Measurements from ENCODE around the gene CALML4.
"Not testable (repeated sequence)": the region's sequence is repeated elsewhere in the genome, so short reads cannot be mapped to it uniquely, and the experiment has no call there.

CALML4 gene

DNA sequence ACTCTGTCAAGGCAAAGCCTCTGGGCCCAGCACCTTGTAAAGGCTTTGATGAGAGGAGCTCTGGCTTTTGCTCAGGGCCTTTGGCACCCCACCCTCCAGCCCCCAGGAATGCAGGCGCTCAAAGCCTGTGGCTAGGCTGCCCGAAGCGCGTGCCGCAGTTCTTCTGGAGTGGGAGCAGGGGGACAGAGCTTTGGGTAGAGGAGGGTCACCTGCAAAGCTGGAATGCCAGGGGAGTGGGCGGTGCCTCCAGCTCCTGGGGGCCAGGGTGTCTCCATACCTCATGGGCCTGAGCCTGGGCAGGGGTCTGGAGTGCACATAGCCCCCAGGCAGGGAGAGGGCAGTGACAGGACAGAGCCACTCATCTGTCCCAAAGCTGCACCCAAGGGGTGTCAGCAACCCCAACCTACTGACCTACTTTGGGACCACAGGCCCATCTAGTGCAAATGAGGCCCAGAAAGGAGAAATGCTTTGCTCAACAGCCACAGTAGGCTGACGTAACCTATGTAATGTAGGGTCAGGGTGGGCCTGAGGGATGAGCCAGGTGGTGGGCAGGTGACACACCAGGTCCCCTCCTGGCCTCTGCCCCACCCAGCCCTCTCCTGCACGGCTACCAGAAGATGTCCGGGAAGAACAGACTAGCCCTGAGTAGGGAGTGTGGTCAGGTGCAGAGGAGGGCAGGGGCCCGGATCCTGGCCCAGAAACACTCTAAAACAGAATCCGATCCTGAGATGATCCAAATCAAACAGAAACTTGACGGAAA lies 2.2 kb upstream of the CALML4 start:
- no peak for DNase-seq

DNA sequence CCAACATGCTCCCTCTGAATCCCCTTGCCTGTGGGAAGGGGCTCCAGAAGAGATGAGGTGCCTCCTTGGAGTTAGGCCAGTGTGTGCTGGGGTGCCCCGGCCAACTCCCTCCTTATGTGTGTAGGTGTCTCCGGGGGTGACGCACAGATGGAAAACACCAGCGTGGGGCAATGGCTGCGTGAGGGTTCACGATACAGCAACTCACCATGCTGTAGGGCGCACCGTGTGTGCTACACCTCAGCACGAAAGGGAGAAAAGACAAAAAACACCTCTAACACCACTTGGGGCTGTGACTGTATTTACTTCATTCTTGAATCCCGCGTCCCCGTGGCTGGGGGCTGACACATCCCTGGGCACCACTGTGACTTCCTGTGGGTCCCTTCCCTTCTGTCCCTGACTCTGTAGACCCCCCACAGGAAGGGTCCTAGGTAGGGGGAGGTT lies 1.6 kb upstream of the CALML4 start:
- DNase-seq: no peak

DNA sequence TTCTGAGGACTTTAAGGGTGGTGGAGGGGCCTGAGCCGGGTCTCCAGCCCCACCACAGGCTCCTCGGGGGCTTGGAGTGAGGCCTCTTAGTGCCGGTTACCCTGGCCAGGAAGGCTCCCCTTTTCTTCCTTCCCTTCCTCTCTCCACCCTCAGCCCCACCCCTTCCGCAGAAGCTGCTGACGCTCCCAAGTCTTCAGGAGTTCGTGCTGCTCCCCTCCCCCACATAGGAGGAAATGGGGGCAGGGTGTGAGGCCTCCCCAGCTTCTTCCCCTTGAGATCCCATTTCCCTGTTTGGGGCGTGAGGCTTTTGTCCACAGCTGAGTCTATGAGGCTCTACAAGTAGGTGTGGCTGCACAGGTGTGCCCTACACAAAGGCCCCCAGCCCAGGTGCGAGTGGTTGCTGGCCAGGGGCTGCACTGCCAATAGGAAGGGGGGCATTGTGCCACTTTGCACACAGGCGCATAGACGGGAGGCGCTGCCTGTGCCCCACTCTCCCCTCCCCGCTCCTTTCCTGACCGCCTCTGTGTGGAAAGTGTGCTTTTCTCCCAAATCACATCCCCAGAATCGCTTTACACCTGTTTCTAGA lies 915 bp upstream of the CALML4 start:
- DNase-seq: peak; percentile 34

DNA sequence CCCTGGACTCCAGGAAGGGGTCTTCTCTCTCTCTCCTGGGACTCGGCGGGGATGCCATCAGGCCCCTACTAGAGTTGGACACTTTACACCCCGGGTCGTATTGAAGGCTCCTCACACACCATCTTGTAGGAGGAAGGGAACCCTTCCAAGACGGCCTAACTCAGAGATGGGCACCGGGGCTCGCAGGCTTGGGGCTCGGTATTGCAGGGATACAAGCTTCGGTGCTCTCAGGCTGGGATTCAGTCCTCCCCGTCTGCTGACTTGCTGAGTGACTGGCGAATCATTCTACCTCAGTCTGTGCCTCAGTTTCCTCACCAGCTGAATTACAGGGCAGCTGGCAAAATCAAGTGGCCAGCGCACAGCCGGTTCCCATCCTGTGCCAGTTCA lies 419 bp upstream of the CALML4 start:
- no peak for DNase-seq

DNA sequence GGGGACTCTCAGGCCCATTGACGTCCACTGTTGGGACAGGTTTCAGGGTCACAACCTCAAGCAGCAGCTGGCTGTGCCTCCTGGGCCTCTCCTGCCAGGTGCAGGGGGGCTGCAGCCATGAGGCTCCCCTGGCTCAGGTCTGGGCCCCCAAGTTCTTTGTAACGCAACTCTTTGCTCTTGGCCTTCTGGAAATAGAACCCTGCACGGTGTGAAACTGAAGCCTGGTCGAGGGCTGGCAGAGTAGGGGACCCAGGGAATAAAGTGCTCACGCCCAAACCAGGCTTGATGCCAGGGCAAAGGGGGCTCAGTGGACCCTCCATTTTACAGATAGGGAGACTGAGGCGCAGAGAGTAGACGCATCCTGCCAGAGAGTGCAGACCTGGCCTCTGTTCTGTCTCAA lies 771 bp downstream of the CALML4 start:
- no peak for DNase-seq

DNA sequence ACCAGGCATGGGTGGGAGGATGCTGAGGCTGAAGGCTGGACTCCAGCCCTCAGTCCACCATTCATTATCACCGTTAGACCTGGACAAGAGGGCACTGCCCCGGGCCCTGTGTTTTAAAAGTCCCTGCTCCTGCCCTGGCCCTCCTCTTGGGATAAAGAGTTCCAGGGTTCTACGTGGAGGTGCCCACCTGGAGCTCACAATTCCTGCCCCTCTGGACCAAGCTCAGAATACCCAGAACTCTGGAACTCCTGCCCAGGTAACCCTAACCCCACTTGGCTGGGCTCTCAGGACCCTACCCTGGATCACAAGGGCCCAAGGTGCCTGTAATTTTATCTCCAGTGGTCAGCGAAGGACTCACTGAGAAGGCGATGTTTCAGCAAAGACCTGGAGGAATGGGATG lies 1.2 kb downstream of the CALML4 start:
- no peak for DNase-seq

DNA sequence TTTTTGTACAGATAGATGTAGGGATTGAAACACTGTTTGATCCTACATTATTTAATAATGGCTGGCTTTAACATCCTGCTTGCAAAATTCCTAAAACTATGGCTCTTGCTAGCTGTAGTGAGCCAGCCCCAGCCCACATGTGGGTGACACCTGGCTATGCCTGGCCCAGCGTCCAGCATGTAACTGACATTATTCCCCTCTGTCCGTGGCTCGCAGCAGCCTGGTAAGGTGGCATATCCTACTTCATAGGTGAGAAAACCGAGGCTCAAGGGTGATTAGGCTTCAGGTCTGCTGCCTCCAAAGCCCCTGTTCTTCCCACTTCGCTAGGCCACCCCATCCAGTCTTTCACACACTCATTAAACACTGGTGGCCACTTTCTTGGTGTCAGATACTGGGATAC lies 1.6 kb downstream of the CALML4 start:
- no peak for DNase-seq

DNA sequence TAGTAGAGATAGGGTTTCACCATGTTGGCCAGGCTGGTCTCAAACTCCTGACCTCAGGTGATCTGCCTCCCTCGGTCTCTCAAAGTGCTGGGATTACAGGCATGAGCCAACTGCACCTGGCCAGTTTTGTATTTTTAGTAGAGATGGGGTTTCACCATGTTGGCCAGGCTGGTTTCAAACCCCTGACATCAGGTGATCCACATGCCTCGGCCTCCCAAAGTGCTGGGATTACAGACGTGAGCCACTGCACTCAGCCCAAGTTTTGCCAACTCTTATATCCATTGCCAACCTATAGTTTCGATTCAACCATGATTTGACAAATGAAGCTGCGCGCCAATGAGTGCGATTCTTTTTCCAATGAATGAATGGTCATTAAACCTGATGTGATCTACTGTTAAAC lies 2.1 kb downstream of the CALML4 start:
- DNase-seq: not testable (repeated sequence)

DNA sequence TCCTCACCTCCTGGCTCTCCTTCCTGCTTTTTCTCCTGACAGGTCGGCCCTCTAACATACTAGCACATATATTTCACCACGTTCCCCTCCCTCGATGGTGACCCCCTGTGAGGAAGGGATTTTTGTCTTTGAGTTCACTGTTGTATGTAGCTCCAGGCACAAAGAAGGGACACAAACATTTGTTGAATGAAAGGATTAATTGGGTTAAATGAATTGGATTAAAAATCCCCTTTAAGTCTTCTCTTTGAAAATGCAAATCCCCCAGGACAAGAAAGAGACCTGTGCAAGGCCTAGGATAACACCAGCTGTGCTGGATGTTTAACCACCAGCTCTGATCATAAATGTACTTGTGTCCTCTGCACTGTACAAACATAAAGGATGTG lies 3.3 kb downstream of the CALML4 start:
- no peak for DNase-seq

DNA sequence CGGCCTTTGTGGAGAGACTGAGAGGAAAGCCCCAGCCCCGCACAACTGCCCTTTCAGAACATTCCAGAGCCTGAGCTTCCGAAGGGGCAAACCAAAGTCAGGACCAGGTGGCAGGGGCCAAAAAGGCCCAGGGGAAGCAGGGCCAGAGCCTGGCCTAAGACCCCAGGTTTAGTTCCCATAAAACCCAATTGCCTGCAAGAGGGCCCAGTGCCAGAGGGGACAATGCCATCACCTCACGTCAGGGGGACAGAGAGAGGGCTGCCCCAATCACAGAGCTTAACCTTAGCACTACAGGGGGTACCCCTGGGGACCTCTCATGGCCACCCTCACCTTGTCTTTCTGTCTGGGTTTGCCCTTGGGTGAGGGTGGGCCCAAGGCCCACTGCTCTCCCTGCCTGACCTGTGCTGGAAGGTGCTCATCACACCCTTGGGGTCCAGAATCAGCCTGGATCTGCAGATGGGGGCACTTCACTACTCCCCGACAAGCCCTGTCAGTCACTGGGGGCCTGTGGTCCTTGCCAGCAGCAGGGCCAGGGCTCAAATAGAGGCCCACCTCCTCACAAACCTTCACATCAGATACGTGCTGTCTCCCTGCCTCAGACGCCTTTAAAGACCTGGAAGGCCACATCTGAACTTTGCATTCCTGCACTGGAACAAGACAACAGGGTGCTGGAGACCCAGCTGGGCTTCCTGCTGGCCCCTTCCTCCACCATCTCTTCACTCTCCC lies 3.8 kb downstream of the CALML4 start:
- DNase-seq: no peak

DNA sequence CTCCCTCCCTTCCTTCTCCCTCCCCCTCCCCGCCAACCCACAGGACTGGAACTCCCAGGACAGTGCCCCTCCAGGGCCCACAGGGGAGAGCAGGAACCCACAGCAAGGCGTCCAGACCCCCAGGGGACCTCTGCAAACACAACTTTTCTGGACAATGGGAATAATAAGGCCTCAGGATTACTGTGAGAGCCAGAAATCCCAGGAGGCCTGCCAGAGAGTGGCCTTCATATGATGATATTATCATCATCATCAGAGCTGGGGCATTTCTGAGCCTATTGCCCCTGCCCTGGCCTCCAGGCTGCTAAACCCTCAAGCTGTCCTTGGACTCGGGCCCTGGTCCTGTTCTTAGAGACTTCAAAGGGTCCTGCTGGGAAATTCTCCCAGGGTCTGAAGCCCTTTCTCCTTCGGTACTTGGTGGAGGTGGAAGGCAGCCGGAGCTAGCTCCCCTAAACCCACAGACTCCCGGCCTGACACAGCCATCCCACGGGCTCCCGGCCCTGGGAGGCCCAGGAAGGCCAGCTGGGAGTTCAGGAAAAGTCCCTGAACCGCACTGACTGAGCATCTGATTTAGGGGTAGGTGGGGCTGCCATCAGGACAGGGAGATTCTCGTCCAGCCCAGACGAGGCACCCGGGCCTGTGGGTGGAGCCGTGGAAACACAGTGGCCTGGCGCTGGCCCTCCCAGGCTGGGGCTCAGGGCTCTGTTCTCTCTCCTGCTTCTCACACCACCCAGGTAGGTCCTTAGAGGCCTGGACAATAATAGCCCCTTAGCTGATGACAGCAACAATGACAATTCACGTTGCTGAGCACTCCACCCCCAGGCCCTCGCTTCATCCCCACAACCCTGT lies 4.9 kb downstream of the CALML4 start:
- no peak for DNase-seq

DNA sequence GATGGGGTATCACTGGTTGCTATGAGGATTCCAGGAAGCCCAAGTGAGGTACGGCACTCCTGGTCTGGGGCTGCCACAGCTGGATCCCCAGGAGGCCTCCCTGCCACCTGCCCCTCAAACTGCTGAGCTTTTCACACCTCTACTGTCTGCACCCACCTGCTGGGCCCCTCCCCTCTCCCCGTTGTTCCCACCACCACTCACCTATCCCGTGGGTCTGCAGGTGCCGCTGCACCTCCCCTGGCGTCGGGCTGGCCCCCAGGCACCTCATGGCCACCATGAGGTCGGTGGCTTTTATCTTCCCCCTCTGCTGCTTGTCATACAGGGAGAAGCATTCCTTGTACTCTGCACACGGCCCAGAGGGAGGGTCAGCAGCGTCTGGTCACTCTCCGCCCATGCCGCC lies 5.8 kb downstream of the CALML4 start:
- DNase-seq: no peak

DNA sequence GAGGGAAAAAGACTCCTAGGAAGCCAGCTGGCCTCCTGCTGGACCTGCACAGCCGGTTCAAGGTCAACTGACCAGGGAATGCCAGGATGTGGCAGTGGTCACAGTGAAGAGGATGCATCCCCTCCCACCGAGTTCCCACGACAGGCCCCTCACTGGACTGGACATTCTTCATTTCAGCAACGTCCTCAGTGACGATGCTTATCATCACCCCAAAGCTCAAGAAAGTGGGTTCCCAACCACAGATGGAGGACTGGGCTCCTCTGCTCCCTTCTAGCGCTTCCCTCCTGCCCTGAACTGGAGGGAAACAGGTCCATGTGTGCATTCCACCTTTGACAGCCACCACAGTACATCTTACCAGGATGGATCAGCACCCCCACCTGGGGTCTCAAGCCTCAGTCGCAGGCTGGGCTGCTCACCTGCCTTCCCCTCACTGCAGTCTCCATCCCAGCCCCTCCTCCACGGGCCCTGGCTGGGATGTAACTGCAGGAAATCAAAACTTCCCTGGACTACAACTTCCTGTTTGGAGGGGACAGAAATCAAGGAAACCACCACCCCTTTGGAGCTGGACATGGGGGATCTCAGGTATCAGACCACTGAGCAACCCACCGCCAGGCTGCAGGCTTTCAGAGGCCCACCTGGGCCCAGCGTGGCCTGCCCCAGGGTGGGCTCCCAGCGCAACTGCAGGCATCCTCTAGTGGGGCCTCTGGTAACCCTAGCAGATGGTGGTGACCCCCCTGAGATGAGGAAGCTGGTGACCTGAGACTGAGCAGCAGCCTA lies 7.3 kb downstream of the CALML4 start:
- no peak for DNase-seq

DNA sequence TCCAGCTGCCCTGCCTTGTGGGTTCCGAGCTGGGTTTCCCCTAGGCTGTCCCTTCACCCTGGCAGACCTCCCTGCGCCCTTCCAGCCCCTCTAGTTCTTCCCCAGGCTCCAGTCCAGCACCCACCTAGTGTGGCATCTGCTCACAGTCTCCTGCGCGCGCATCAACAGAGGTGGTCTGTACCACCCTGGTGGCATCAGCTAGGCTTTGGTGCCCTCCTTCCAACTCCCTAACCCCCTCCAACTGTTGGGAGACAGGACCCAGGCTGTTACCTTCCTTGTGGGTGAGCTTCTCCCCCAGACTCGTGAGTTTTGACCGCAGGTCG lies 8.0 kb downstream of the CALML4 start:
- no peak for DNase-seq

DNA sequence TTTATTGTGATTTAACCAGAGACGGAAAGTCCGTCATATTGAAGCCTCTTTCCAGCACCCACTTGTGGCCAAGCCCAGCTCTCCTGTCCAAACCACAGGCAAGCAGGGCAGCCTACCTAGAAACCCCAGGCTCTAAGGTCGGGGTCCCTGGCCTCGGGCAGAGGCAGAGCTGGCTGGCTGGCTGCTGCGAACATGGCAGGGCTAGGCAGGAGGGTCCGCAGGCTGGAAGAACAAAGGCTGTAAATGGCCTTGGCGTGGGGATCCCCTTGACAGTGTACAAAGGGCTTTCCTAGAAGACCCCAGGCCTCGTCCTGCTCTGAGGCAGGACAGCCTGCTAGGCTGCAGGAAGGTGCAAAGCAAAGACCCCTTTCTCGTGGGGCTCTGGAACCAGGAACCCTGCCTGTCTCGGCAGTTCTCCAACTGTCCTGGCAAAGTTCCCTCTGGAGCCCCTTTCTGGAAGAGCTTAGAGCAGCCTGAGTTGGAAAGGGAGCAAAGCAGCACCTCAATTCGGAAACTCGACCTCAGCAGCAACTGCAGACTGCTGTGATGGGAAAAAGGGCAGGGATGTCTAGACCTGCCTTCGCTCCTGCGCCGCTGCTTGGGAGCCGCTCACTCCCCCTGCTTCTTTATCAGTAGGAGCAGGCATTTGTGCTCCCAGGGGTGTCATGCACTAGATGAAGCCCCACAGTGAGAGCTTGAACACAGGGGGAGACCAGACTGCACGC lies 8.5 kb downstream of the CALML4 start:
- no peak for DNase-seq

DNA sequence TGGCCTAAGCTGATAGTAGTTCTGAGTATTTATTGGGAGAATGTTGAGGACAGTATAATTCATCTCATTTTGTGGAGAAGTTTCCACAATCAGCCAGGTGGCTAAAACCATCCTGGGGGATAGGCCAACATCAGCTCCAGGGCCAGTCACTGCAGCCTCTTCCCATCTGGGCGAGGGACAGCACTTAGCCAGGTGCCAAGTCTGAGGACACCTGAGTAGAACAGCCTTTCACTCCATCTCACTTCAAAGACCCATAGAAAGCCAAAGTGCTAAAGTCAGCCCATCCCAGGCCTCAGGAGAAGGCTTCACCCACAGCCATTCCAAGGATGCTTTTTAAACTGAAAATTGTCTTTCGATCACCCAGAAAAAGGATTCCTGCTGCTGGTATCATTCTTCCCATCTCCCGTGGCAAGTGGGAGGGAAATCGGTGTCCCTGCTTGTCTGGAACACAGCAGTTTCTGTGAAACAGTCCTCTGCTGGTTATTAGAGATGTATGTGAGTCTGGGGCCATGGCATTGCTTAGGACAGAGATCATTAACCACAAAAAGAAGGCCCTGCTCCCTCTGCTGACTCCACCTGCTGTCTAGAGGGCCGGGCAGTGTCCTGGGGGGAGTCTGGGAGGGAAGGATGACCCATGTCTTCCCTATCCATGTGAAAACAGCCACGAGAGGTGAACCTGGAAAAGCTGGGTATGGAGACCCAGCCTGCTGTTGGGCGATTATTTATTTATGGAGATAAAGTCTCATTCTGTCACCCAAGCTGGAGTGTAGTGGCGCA lies 9.6 kb downstream of the CALML4 start:
- DNase-seq: no peak

DNA sequence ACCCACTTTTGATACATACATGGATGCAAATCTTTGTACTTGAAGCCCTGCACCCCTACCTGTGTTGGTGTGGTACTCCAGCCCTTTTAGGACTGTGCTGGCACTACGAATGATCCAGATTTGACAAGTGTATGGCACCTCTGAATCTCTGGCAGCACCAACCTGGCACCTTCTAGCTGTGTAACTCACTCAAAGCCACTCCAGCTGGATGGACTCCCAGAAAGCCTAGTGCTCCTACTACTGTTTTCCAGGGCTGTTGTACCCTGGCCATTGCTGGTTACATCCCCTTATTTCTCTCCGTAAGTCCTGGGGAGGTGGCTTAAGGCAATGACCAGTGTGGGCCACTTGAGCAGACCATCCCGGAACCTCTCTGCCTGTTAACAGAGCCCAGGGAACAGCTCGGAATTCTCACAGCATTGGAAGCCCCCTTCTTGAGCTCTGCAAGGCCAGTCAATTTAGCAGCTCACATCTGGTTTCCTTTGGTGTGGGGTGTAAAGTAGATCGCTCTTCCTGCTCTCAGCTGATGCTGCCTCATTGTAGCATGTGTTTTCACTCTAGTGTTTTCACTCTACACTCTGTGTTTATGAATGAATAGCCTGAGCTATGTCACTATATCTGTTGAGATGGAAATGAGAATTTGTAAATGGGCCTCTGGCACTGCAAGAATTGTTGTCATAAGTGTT lies 12.2 kb downstream of the CALML4 start:
- no peak for DNase-seq

DNA sequence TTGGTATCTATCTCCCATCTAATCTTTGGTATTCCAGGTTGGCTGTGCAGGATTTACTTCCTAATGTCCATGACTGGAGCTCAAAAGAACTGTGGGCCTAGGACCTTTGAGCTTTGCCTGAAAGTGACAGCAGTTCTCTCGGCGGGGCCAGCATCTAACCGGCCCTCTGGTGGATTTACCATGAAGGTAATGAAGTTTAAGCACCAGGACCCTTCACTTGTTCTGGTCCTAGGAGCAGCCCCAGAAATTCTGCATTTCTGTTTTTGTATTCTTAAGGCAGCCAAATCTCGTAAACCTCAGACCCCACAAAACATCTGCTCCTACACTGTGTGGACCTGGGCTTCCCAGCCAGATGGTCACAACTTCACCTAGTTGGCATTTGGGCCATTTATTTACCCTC lies 13.0 kb downstream of the CALML4 start:
- DNase-seq: no peak

DNA sequence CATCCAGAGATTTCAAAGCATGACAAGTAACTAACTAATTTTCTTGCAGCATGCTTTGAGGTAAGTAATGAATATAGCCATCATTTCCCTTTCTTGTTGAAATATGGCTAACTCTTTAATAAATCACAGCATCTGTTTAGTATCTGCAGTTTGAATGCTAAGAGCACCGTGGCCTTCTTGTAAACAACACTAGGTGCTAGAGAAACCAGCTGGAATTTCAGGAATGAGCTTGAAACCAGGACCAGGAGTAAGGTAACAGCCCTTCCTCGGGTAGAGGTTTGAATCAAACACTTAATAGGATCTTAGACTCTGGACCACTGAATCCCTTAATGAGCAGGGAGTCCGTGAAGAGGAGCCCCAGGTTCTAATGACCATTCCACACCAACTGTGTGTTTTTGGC lies 13.6 kb downstream of the CALML4 start:
- no peak for DNase-seq

DNA sequence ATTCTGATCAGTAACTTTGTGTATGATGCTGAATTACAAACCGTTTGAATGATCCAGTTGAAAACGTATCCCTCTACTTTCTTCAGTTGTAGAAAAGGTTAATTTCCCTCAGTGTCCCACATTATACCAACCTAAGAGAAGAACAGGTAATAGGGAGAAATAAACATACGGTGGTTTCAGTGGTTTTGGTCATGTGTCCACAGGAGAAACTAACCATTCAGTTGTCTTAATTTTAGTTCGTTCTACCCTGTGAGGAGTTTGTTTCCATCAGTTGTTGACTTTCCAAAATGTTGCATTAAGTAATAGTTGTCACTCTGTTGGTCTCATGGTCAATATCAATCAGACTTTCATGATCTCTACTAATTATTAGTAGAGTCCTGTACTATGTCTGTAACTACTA lies 15.1 kb downstream of the CALML4 start:
- DNase-seq: no peak

DNA sequence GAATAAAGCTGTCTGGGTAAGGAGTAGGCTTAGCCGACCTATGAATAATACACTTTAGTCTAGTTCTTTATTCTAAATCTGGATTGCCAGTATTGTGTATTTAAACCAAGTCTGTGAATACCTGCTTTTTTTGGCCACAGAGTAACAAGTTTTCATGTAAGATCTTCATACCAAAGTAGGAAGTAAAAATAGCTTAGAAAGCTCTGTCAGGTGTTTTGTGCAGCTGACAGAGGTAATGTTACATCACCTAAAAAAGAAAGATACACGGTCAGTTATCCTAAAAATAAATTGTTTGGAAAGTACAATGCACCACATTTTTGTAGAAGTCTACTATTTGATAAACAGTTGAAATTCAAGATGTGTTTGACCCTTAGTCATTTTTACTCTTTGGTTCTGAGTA lies 16.5 kb downstream of the CALML4 start:
- DNase-seq: no peak

All from activated CD4-positive, alpha-beta T cell treated with anti-CD3 and anti-CD28 coated beads, Interleukin-2, amount 50 U/mL, for 16 hours (primary cell).